Measurements from ENCODE around the gene HEMGN.

GRCh38 chr9:97880336-97880735 lies 57.6 kb downstream of the HEMGN start:
- no peak for TF ChIP-seq CTCF (IDR thresholded peaks at IDR 0.05; ENCODE audit: poor library complexity)
- TF ChIP-seq EZH2 (IDR thresholded peaks at IDR 0.05; ENCODE audit: borderline replicate concordance): no peak

All from hepatocyte (in vitro differentiated cells).